B cell (primary cell): ENCODE results near the gene INHBB. TPM values are rescaled to one million over a fixed set of nuclear protein-coding genes. Genes with fewer than 3 reads are reported as not detected.

ENCODE experiments used
- ATAC-seq: fragments of 200-7000 bp; cut with Tn5 transposase; one replicate; pipeline ENCODE4 v1.10.0; 2021; ENCODE audit warnings: low read depth, mild to moderate bottlenecking, moderate number of reproducible peaks, moderate library complexity
- CTCF ChIA-PET: fragments of 350-600 bp; sonication (Branson Sonifier 250); formaldehyde crosslinking; loops from one replicate; lab custom pipeline; 2021; ENCODE audit warnings: antibody characterized with exemption, inconsistent platforms; lab: Charles Lee
- POLR2A ChIA-PET: fragments of 350-600 bp; sonication (Branson Sonifier 250); formaldehyde crosslinking; loops from one replicate; lab custom pipeline; 2021; ENCODE audit warnings: antibody characterized with exemption; lab: Charles Lee
- DNase-seq: peaks from one replicate; pipeline ENCODE4 v3.0.0; 2013
- H2AFZ ChIP-seq: 2 replicates; pipeline ENCODE4 v1.6.1; 2012; ENCODE audit warnings: mild to moderate bottlenecking, low read depth, low read length; ENCODE audit not compliant: insufficient read depth, poor library complexity, severe bottlenecking
- H3K27ac ChIP-seq, 2 donors: 1 replicate in 1 of 2; 2 replicates in 1 of 2; pipeline ENCODE4 v1.5.1; 2012 to 2013; ENCODE audit warnings: low read length in 2 of 2, mild to moderate bottlenecking in 2 of 2, moderate library complexity in 1 of 2
- H3K27me3 ChIP-seq, 4 experiments: fragments of 200-600 bp in 1 of 4; sonication (generic) in 1 of 4; replicated peaks in 1 of 4; 1 replicate in 2 of 4; 2 replicates in 2 of 4; pipeline versions ENCODE4 v1.6.1 to v1.7.0; 2013 to 2016; ENCODE audit warnings: low read length in 3 of 4, mild to moderate bottlenecking in 2 of 4, mixed read lengths in 1 of 4, moderate library complexity in 1 of 4; ENCODE audit not compliant: insufficient read depth in 4 of 4, control insufficient read depth in 3 of 4; ENCODE audit errors: control extremely low read depth in 1 of 4
- H3K36me3 ChIP-seq, 2 experiments: replicated peaks in 1 of 2; 1 replicate in 1 of 2; 2 replicates in 1 of 2; pipeline versions ENCODE4 v1.6.1 to v1.7.1; 2013; ENCODE audit warnings: low read length in 1 of 2; ENCODE audit not compliant: insufficient read depth in 2 of 2, control insufficient read depth in 1 of 2; ENCODE audit errors: control extremely low read depth in 1 of 2, extremely low read depth in 1 of 2
- H3K4me1 ChIP-seq, 2 donors: fragments of 200-600 bp in 1 of 2; sonication (generic) in 1 of 2; 1 replicate in 1 of 2; 2 replicates in 1 of 2; pipeline versions ENCODE4 v1.5.1 to v1.6.1; 2013 to 2017; ENCODE audit warnings: low read length in 2 of 2; ENCODE audit not compliant: control insufficient read depth in 2 of 2, insufficient read depth in 2 of 2
- H3K4me2 ChIP-seq: replicated peaks from 2 replicates; pipeline ENCODE3; 2012; ENCODE audit warnings: mild to moderate bottlenecking, low read depth, low read length; ENCODE audit not compliant: poor library complexity, severe bottlenecking
- H3K4me3 ChIP-seq, 5 experiments: fragments of 200-600 bp in 1 of 5; sonication (generic) in 1 of 5; 1 replicate in 3 of 5; 2 replicates in 2 of 5; pipeline versions ENCODE4 v1.5.1 to v1.7.0; 2011 to 2016; ENCODE audit warnings: low read length in 4 of 5, mild to moderate bottlenecking in 4 of 5, low read depth in 2 of 5, control low read depth in 1 of 5, moderate library complexity in 1 of 5; ENCODE audit not compliant: insufficient read depth in 1 of 5; ENCODE audit errors: control extremely low read depth in 1 of 5, extremely low read depth in 1 of 5
- H3K79me2 ChIP-seq: fragments of 200-600 bp; sonication (generic); one replicate; pipeline ENCODE4 v1.6.0; 2016; ENCODE audit warnings: low read length; ENCODE audit not compliant: control insufficient read depth, insufficient read depth
- H3K9ac ChIP-seq: fragments of 200-600 bp; sonication (generic); 2 replicates; pipeline ENCODE4 v1.6.1; 2017; ENCODE audit warnings: mild to moderate bottlenecking, low read length, moderate library complexity
- H3K9me3 ChIP-seq, 3 donors: one replicate each; pipeline versions ENCODE4 v1.6.1 to v1.7.1; 2013; ENCODE audit warnings: low read length in 2 of 3; ENCODE audit not compliant: control insufficient read depth in 2 of 3, insufficient read depth in 1 of 3; ENCODE audit errors: control extremely low read depth in 1 of 3
- H4K20me1 ChIP-seq: 2 replicates; pipeline ENCODE4 v1.6.0; 2012; ENCODE audit warnings: mild to moderate bottlenecking, low read length; ENCODE audit not compliant: insufficient read depth, control insufficient read depth, poor library complexity, severe bottlenecking
- H3K27ac Mint-ChIP-seq: one replicate; pipeline ENCODE4 v1.8.0; 2021; ENCODE audit warnings: mixed read lengths
- H3K27me3 Mint-ChIP-seq: one replicate; pipeline ENCODE4 v1.8.0; 2021; ENCODE audit warnings: mixed read lengths
- H3K4me1 Mint-ChIP-seq: one replicate; pipeline ENCODE4 v1.8.0; 2021; ENCODE audit warnings: mixed read lengths
- H3K4me3 Mint-ChIP-seq: one replicate; pipeline ENCODE4 v1.8.0; 2021; ENCODE audit warnings: mixed read lengths
- H3K9me3 Mint-ChIP-seq: one replicate; pipeline ENCODE4 v1.8.0; 2022; ENCODE audit warnings: mixed read lengths; ENCODE audit not compliant: insufficient read depth
- CTCF ChIP-seq: fragments of 200-600 bp; IDR thresholded peaks from one replicate; pipeline ENCODE4 v1.8.0; 2022; ENCODE audit warnings: antibody characterized with exemption, mild to moderate bottlenecking
- EZH2 ChIP-seq: IDR thresholded peaks from 2 replicates; pipeline ENCODE4 v1.6.1; 2012; ENCODE audit warnings: borderline replicate concordance, low read depth, mild to moderate bottlenecking, moderate library complexity, low read length; ENCODE audit not compliant: insufficient read depth, poor library complexity, severe bottlenecking
- WGBS: methylation state at CpG from one replicate; pipeline ENCODE4 v1.1.5; 2013; ENCODE audit warnings: missing lambda C conversion rate; ENCODE audit not compliant: insufficient coverage; 5-methylcytosine and 5-hydroxymethylcytosine counted together
- intact Hi-C: fragments of 100-400 bp; cut with micrococcal nuclease; formaldehyde crosslinking; loops from one replicate; pipeline ENCODE4 v1.10.0; 2022
- polyA plus RNA-seq: library from polyadenylated mRNA; depleted of rRNA; stranded (reverse); fragments of >200 nt; gene quantifications from 2 replicates; pipeline ENCODE4 v1.2.3, GENCODE V29; 2012
- total RNA-seq, 2 donors: library from RNA; stranded (reverse); fragments of 120-200 nt in 1 of 2; gene quantifications; 1 replicate in 1 of 2; 2 replicates in 1 of 2; pipeline versions ENCODE4 v1.2.3 to v1.2.4, GENCODE V29; 2013 to 2022

INHBB gene
- total and polyA plus RNA-seq, 2 donors (not counting 1 experiment from before 2014, with no cell fraction given), result 0.03 TPM; not detected in 1

- Mint-ChIP-seq H3K4me3 (peak overlapping the region; percentile 50), H3K9me3 (no peaks in the 10 kb centered on the region), H3K4me1 (peaks cover 26% of the 10 kb centered on the region), H3K27ac (no peak overlapping the region), H3K27me3 (peaks cover 49% of the 10 kb centered on the region)
- no peak for DNase-seq
- Histone ChIP-seq H3K27ac (no peak overlapping the region), H3K36me3 (no peaks in the 10 kb centered on the region), H3K4me2 (peak overlapping the region; percentile 89), H4K20me1 (no peaks in the 10 kb centered on the region), H3K4me3 (peak overlapping the region in 2 of 5 experiments; percentile 8 to 30), H3K27me3 (peaks cover 0 to 73% (median 33%) of the 10 kb centered on the region in 4 experiments), H3K9me3 (peaks cover 0 to 11% (median 0%) of the 10 kb centered on the region in 3 donors), H3K4me1 (peaks cover 26 to 34% of the 10 kb centered on the region in 2 donors), H2AFZ (peak overlapping the region; percentile 50), H3K79me2 (no peaks in the 10 kb centered on the region), H3K9ac (peak overlapping the region; percentile 25)
- no peak for TF ChIP-seq CTCF
- TF ChIP-seq EZH2, result peak; percentile 1
- intact Hi-C loops, result no loop called here
- ChIA-PET CTCF (interaction anchor here (0.6 to 1.5 kb wide), 6 partner anchors 11 to 338 kb away, joined by 3 to 10 read pairs (median 4); no protein-coding TSS in a partner anchor), POLR2A (no interaction called here)
- WGBS, result 35% methylated on average over 5 of the region's 5 CpGs
- no peak for ATAC-seq
Observed at GRCh38 chr2:120343100-120343432, 2.9 kb upstream of the INHBB start.

GRCh38 chr2:120343433-120344105 is 2.4 kb upstream of the INHBB start:
- Histone ChIP-seq H4K20me1 (no peaks in the 10 kb centered on the region), H3K4me1 (peaks cover 26 to 34% of the 10 kb centered on the region in 2 donors), H3K27me3 (peaks cover 0 to 72% (median 30%) of the 10 kb centered on the region in 4 experiments), H3K4me2 (peak overlapping the region; percentile 89), H3K9ac (peak overlapping the region; percentile 25), H3K79me2 (no peaks in the 10 kb centered on the region), H3K9me3 (peaks cover 0 to 11% (median 0%) of the 10 kb centered on the region in 3 donors), H3K4me3 (peak overlapping the region in 3 of 5 experiments; percentile 8 to 30 (median 12)), H3K27ac (no peak overlapping the region), H3K36me3 (no peaks in the 10 kb centered on the region), H2AFZ (peak overlapping the region; percentile 50)
- ATAC-seq, result no peak
- intact Hi-C loops, result no loop called here
- H3K4me1 Mint-ChIP-seq, result peaks cover 26% of the 10 kb centered on the region
- CTCF ChIA-PET, result interaction anchor here (0.6 to 1.5 kb wide), 6 partner anchors 12 to 337 kb away, joined by 3 to 10 read pairs (median 4); no protein-coding TSS in a partner anchor
- peak; percentile 42 for TF ChIP-seq CTCF
- TF ChIP-seq EZH2, result peak; percentile 15
- WGBS, result 6% methylated on average over 40 of the region's 43 CpGs
- H3K27ac Mint-ChIP-seq, result no peak overlapping the region
- H3K4me3 Mint-ChIP-seq, result peak overlapping the region; percentile 50
- no peaks in the 10 kb centered on the region for H3K9me3 Mint-ChIP-seq
- peak; percentile 68 for DNase-seq
- H3K27me3 Mint-ChIP-seq, result peaks cover 47% of the 10 kb centered on the region
- POLR2A ChIA-PET, result no interaction called here
